ENCODE results near the gene EIF4A2. TPM values are rescaled to one million over a fixed set of nuclear protein-coding genes. Genes with fewer than 3 reads are reported as not detected.

EIF4A2 gene
- total and polyA plus RNA-seq, 2 of the 13 experiments (the other 11 are each of a cell fraction or from before 2014, with no cell fraction given): 480 to 596 TPM

DNA sequence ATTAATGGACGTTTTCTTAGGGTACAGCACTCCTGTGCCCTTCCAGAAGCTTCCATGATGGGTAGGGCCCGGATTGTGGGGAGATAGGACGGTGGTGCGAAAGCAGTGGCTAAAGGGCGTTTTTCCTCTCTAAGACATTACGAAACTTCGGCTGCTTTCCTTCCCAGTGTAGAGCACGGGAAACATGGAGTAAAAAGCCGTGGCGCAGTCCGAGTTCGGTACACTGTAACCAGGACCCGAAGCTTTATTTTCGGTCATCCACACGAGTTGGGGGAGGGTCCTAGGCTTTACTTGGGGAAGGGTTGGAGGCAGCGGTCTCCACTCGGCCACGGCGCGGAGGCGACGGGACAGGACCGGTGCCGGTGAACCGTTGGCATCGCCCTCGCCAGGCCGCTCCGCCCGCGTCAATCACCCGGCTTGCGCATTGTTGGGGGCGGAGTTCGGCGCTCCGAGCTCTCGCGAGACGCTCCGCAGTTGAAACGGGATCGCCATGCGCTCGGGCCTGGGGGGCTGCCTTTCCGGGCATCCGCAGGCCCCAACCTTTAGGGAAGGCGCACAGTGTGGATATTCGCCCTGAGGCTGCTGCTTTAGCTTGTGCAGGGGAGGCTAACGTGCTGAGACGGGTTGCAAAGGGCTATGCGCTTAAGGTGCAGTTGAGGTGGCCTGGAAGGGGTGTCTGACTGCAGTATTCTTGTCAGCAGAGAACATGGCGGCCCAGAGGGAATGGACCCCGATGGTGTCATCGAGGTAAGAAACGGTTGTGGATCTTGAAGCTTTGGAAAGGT lies 546 bp downstream of the EIF4A2 start (continued):
- TF ChIP-seq ZNF883 (CRISPR knock-in tag; IDR thresholded peaks at IDR 0.05; ENCODE audit: not compliant biosample characterization) (peak; percentile 6), THAP11 (CRISPR knock-in tag; IDR thresholded peaks at IDR 0.05) (peak; percentile 13; the same call in 1 of the 2 replicates), ZKSCAN5 (CRISPR knock-in tag; IDR thresholded peaks at IDR 0.05) (0 out of 2 replicates have a peak, but pooled peaks have one; percentile 15), ZBTB3 (CRISPR knock-in tag; IDR thresholded peaks at IDR 0.05; ENCODE audit: borderline replicate concordance, low read depth) (peak; percentile 39; the same call in 1 of the 2 replicates), ZNF230 (CRISPR knock-in tag; IDR thresholded peaks at IDR 0.05) (no peak), KAT7 (CRISPR knock-in tag; IDR thresholded peaks at IDR 0.05; ENCODE audit: borderline replicate concordance) (0 out of 2 replicates have a peak, but pooled peaks have one; percentile 17), MIXL1 (CRISPR knock-in tag; IDR thresholded peaks at IDR 0.05) (no peak), TSC22D2 (CRISPR knock-in tag; IDR thresholded peaks at IDR 0.05; ENCODE audit: borderline replicate concordance) (peak; percentile 45; the same call in 1 of the 2 replicates), CHD4 (IDR thresholded peaks at IDR 0.05; ENCODE audit: borderline replicate concordance, low read length) (no peak), ZNF615 (CRISPR knock-in tag; IDR thresholded peaks at IDR 0.05; ENCODE audit: borderline replicate concordance) (peak; percentile 80; the same call in 1 of the 2 replicates), ZSCAN21 (CRISPR knock-in tag; IDR thresholded peaks at IDR 0.05; ENCODE audit: borderline replicate concordance) (peak; percentile 62; the same call in 1 of the 2 replicates), SPEN (CRISPR knock-in tag; IDR thresholded peaks at IDR 0.05; ENCODE audit: low read depth) (peak; percentile 81; the same call in 1 of the 2 replicates), ZNF501 (CRISPR knock-in tag; IDR thresholded peaks at IDR 0.05) (peak; percentile 59), HCFC1 (IDR thresholded peaks at IDR 0.05; ENCODE audit: low read depth, low read length) (no peak), PHF8 (CRISPR knock-in tag; IDR thresholded peaks at IDR 0.05) (peak; percentile 48), ZNF543 (CRISPR knock-in tag; IDR thresholded peaks at IDR 0.05) (peak; percentile 44; the same call in 1 of the 2 replicates), ZNF781 (CRISPR knock-in tag; IDR thresholded peaks at IDR 0.05; ENCODE audit: borderline replicate concordance, not compliant biosample characterization) (peak; percentile 81), KDM5A (IDR thresholded peaks at IDR 0.05; ENCODE audit: borderline replicate concordance, low read length) (peak; percentile 59), ZNF138 (CRISPR knock-in tag; IDR thresholded peaks at IDR 0.05; ENCODE audit: low read depth) (no peak; the same call in 1 of the 2 replicates), ZNF205 (CRISPR knock-in tag; IDR thresholded peaks at IDR 0.05) (no peak)
- TF ChIP-seq, protein P1, sequence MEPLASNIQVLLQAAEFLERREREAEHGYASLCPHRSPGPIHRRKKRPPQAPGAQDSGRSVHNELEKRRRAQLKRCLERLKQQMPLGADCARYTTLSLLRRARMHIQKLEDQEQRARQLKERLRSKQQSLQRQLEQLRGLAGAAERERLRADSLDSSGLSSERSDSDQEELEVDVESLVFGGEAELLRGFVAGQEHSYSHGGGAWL (CRISPR knock-in tag; IDR thresholded peaks at IDR 0.05): 0 out of 2 replicates have a peak, but pooled peaks have one; percentile 13
- TF ChIP-seq, protein P2, sequence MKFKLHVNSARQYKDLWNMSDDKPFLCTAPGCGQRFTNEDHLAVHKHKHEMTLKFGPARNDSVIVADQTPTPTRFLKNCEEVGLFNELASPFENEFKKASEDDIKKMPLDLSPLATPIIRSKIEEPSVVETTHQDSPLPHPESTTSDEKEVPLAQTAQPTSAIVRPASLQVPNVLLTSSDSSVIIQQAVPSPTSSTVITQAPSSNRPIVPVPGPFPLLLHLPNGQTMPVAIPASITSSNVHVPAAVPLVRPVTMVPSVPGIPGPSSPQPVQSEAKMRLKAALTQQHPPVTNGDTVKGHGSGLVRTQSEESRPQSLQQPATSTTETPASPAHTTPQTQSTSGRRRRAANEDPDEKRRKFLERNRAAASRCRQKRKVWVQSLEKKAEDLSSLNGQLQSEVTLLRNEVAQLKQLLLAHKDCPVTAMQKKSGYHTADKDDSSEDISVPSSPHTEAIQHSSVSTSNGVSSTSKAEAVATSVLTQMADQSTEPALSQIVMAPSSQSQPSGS (CRISPR knock-in tag; IDR thresholded peaks at IDR 0.05): no peak
- TF ChIP-seq, protein P3, sequence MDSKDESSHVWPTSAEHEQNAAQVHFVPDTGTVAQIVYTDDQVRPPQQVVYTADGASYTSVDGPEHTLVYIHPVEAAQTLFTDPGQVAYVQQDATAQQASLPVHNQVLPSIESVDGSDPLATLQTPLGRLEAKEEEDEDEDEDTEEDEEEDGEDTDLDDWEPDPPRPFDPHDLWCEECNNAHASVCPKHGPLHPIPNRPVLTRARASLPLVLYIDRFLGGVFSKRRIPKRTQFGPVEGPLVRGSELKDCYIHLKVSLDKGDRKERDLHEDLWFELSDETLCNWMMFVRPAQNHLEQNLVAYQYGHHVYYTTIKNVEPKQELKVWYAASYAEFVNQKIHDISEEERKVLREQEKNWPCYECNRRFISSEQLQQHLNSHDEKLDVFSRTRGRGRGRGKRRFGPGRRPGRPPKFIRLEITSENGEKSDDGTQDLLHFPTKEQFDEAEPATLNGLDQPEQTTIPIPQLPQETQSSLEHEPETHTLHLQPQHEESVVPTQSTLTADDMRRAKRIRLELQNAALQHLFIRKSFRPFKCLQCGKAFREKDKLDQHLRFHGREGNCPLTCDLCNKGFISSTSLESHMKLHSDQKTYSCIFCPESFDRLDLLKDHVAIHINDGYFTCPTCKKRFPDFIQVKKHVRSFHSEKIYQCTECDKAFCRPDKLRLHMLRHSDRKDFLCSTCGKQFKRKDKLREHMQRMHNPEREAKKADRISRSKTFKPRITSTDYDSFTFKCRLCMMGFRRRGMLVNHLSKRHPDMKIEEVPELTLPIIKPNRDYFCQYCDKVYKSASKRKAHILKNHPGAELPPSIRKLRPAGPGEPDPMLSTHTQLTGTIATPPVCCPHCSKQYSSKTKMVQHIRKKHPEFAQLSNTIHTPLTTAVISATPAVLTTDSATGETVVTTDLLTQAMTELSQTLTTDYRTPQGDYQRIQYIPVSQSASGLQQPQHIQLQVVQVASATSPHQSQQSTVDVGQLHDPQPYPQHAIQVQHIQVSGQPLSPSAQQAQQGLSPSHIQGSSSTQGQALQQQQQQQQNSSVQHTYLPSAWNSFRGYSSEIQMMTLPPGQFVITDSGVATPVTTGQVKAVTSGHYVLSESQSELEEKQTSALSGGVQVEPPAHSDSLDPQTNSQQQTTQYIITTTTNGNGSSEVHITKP (CRISPR knock-in tag; IDR thresholded peaks at IDR 0.05; ENCODE audit: low read depth): no peak
